SK-N-MC (cell line): ENCODE measurements around the gene CORIN.

Experiments
- DNase-seq: peaks from one replicate; pipeline ENCODE4 v3.0.0-alpha.2; 2011; ENCODE audit warnings: low read depth, low spot score
- H3K27ac ChIP-seq: fragments of 200-600 bp; sonication (generic); 2 replicates; pipeline ENCODE4 v1.5.1; 2016; ENCODE audit warnings: mixed run types
- H3K36me3 ChIP-seq: fragments of 200-600 bp; sonication (generic); 2 replicates; pipeline ENCODE4 v1.6.1; 2017; ENCODE audit warnings: antibody characterized with exemption, low read length, mixed read lengths; ENCODE audit not compliant: insufficient read depth
- H3K4me3 ChIP-seq: fragments of 200-600 bp; sonication (generic); 2 replicates; pipeline ENCODE4 v1.5.1; 2016
- H3K9ac ChIP-seq: fragments of 200-600 bp; sonication (generic); 2 replicates; pipeline ENCODE4 v1.8.0; 2017; ENCODE audit warnings: mixed run types, mixed read lengths; ENCODE audit not compliant: insufficient read length
- H3K9me3 ChIP-seq: fragments of 200-600 bp; sonication (generic); 2 replicates; pipeline ENCODE4 v1.6.1; 2017; ENCODE audit warnings: low read depth, mild to moderate bottlenecking, antibody characterized with exemption, low read length, moderate library complexity, mixed read lengths
- EZH2 ChIP-seq: fragments of 200-600 bp; sonication (generic); IDR thresholded peaks from one replicate; pipeline ENCODE4 v1.6.1; 2017; ENCODE audit warnings: antibody characterized with exemption
- FOXP2 ChIP-seq: optimal IDR thresholded peaks from 2 replicates; pipeline ENCODE3; 2011; ENCODE audit warnings: mild to moderate bottlenecking, moderate library complexity; ENCODE audit not compliant: insufficient read depth; ENCODE audit errors: extremely low read length, control extremely low read depth
- POLR2AphosphoS5 ChIP-seq: IDR thresholded peaks from 2 replicates; pipeline ENCODE4 v1.6.1; 2012; ENCODE audit warnings: mild to moderate bottlenecking, low read depth, low read length, borderline replicate concordance

The CORIN gene

GRCh38 chr4:47837908-47838294, at the start of gene CORIN:
Gene CORIN, minus strand, starts transcription at chr4:47838067. Its CDS starts 118 bp downstream, at chr4:47837949.
- Histone ChIP-seq H3K9ac (peak within 1 kb of the TSS; percentile 17), H3K27ac (no peak within 1 kb of the TSS), H3K36me3 (no peaks in the 10 kb centered on the region), H3K9me3 (peaks cover 8% of the 10 kb centered on the region; the same call in 1 of the 2 replicates), H3K4me3 (peak within 1 kb of the TSS; percentile 71)
- no peak for TF ChIP-seq EZH2
- no peak for TF ChIP-seq POLR2AphosphoS5
- TF ChIP-seq FOXP2: no peak
- no peak for DNase-seq

- no peak for DNase-seq
- H3K36me3 ChIP-seq: peaks cover 56% of the 10 kb centered on the region
Measured at GRCh38 chr4:47882228-47882627, 44.4 kb upstream of the CORIN start.

GRCh38 chr4:47879458-47879857, 41.6 kb upstream of the CORIN start:
- H3K27ac ChIP-seq: no peak overlapping the region
- H3K36me3 ChIP-seq: peaks cover 66% of the 10 kb centered on the region
- DNase-seq: no peak
- no peak overlapping the region for H3K4me3 ChIP-seq
- no peak overlapping the region for H3K9ac ChIP-seq
- H3K9me3 ChIP-seq: no peaks in the 10 kb centered on the region
- no peak for TF ChIP-seq FOXP2
- no peak for TF ChIP-seq EZH2
- no peak for TF ChIP-seq POLR2AphosphoS5

More at GRCh38 chr4:47882228-47882627, 44.4 kb upstream of the CORIN start:
- H3K27ac ChIP-seq: no peak overlapping the region
- H3K4me3 ChIP-seq: no peak overlapping the region
- no peaks in the 10 kb centered on the region for H3K9me3 ChIP-seq
- no peak overlapping the region for H3K9ac ChIP-seq
- TF ChIP-seq EZH2: no peak
- no peak for TF ChIP-seq FOXP2
- no peak for TF ChIP-seq POLR2AphosphoS5

GRCh38 chr4:47876784-47877546, 39.1 kb upstream of the CORIN start:
- no peak overlapping the region for H3K4me3 ChIP-seq
- H3K27ac ChIP-seq: no peak overlapping the region
- 0 out of 2 replicates have a peak, but pooled peaks cover 10% of the 10 kb centered on the region for H3K9me3 ChIP-seq
- H3K36me3 ChIP-seq: peaks cover 64% of the 10 kb centered on the region
- DNase-seq: no peak
- TF ChIP-seq FOXP2 (no peak), POLR2AphosphoS5 (no peak), EZH2 (no peak)
- H3K9ac ChIP-seq: no peak overlapping the region

GRCh38 chr4:47876310-47876709, 38.4 kb upstream of the CORIN start:
- Histone ChIP-seq H3K9me3 (0 out of 2 replicates have a peak, but pooled peaks cover 10% of the 10 kb centered on the region), H3K4me3 (no peak overlapping the region), H3K9ac (no peak overlapping the region), H3K27ac (no peak overlapping the region), H3K36me3 (peaks cover 58% of the 10 kb centered on the region)
- DNase-seq: no peak
- no peak for TF ChIP-seq FOXP2
- TF ChIP-seq POLR2AphosphoS5: no peak
- no peak for TF ChIP-seq EZH2

GRCh38 chr4:47873877-47874541, 36.1 kb upstream of the CORIN start:
- H3K36me3 ChIP-seq: peaks cover 57% of the 10 kb centered on the region
- DNase-seq: no peak
- no peak for TF ChIP-seq FOXP2
- TF ChIP-seq POLR2AphosphoS5: no peak
- TF ChIP-seq EZH2: no peak
- no peak overlapping the region for H3K4me3 ChIP-seq
- H3K9me3 ChIP-seq: 0 out of 2 replicates have a peak, but pooled peaks cover 10% of the 10 kb centered on the region
- H3K27ac ChIP-seq: no peak overlapping the region
- no peak overlapping the region for H3K9ac ChIP-seq

GRCh38 chr4:47863486-47863885, 25.6 kb upstream of the CORIN start:
- H3K36me3 ChIP-seq: peaks cover 12% of the 10 kb centered on the region; the same call in 1 of the 2 replicates
- H3K9ac ChIP-seq: no peak overlapping the region
- TF ChIP-seq FOXP2 (no peak), POLR2AphosphoS5 (no peak), EZH2 (no peak)

GRCh38 chr4:47862297-47862696, 24.4 kb upstream of the CORIN start:
- TF ChIP-seq FOXP2 (no peak), POLR2AphosphoS5 (no peak), EZH2 (no peak)

More at GRCh38 chr4:47863486-47863885, 25.6 kb upstream of the CORIN start:
- Histone ChIP-seq H3K4me3 (no peak overlapping the region), H3K9me3 (no peaks in the 10 kb centered on the region), H3K27ac (no peak overlapping the region; the same call in 1 of the 2 replicates)
- DNase-seq: no peak

More at GRCh38 chr4:47862297-47862696, 24.4 kb upstream of the CORIN start:
- Histone ChIP-seq H3K36me3 (peaks cover 8% of the 10 kb centered on the region; the same call in 1 of the 2 replicates), H3K9ac (no peak overlapping the region), H3K27ac (no peak overlapping the region), H3K4me3 (no peak overlapping the region), H3K9me3 (no peaks in the 10 kb centered on the region)
- no peak for DNase-seq
